DMS53 treated with DMSO at 0.1 percent for 48 hours (cell line): Measurements from ENCODE around the gene OIP5.
"Not testable (repeated sequence)": the region's sequence is repeated elsewhere in the genome, so short reads cannot be mapped to it uniquely, and the experiment has no call there.

ENCODE experiments used
- DNase-seq: peaks from one replicate; lab custom pipeline; 2025; ENCODE audit not compliant: unreplicated experiment; lab: John Stamatoyannopoulos, UW

The OIP5 gene

GRCh38 chr15:41304149-41304770 lies 28.1 kb downstream of the OIP5 start:
- no peak for DNase-seq

GRCh38 chr15:41301587-41301986 lies 30.8 kb downstream of the OIP5 start:
- no peak for DNase-seq

DNA sequence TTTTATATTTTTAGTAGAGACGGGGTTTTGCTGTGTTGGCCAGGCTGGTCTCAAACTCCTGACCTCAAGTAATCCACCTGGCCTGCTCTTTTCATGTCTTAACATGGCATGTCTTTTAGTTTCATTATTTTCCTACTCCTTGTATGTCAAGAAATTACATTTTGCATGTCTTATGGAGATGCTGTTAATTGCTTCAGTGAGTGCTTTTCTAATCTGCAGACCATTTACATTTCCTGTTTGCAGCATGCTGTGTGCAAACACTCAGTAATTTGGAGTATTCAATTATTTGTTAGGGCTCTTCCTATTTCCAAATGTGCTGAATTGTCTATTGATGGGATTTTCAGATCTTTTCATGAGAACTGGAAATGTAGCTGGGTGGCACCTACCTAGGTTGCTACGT lies 31.3 kb downstream of the OIP5 start:
- not testable (repeated sequence) for DNase-seq

DNA sequence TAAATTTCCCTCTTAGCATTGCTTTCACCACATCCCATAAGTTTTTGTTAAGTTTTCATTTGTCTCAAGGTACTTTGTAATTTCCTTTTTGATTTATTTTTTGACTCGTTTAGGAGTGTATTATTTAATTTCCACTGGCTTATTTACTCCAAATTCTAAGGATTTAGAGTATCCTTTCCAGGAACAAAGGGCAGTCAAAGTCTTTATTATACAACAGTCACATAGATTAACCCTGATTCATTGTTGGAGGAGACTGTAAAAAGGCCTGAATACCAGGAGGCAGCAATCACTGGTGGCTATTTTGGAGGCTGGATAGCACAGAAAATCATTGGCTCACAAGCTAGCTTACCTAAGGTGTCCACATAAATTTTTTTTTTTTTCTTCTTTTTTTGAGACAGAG lies 39.9 kb downstream of the OIP5 start:
- DNase-seq, result no peak

DNA sequence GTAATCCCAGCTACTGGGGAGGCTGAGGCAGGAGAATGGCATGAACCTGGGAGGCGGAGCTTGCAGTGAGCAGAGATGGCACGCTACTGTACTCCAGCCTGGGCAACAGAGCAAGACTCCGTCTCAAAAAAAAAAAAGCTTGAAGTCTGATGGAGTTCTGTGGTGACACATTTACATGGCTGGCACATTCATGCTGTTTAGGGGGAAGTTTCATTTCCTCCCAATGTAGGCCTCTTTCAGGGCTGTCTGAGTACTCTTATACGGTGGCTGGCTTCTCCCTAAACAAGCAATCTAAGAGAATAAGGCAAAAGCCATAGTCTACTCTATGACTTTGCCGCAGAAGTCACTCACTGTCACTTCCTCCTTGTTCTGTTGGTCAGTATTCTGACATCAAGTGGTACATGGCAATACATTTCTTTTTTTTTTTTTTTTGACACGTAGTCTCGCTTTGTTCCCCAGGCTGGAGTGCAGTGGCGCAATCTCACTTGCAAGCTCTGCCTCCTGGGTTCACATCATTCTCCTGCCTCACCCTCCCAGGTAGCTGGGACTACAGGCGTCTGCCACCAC lies 41.2 kb downstream of the OIP5 start:
- DNase-seq, result no peak

GRCh38 chr15:41289953-41290352 lies 42.4 kb downstream of the OIP5 start:
- DNase-seq, result no peak

- no peak for DNase-seq
These were observed 43.9 kb downstream of the OIP5 start for GRCh38 chr15:41288464-41288863.

DNA sequence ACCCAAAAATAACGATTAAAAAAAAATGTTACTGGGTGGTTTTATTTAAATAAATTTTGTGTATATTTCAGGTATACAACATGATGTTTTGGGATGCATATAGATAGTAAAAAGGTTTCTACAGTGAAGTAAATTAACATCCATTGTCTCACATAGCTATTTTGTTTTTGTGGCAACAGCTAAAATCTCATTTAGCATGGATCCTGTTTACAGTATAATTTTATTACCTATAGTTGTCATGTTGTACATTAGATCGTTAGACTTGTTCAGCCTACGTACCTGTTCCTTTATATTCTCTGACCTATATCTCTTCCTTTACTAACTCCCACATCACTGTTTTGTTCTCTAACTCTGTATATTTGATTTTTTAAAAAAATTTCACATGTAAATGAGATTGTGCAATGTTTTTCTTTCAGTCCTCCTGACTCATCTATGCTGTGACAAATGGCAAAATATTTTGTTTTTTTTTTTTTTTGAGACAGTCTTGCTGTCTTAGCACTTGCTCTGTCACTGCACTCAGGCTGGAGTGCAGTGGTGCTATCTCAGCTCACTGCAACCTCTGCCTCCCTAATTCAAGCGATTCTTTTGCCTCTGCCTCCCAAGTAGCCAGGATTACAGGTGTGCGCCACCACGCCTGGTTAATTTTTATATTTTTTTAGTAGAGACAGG lies 45.6 kb downstream of the OIP5 start:
- no peak for DNase-seq

- no peak for DNase-seq
These were observed 47.1 kb downstream of the OIP5 start for GRCh38 chr15:41285285-41285684.

GRCh38 chr15:41284427-41285177 lies 47.8 kb downstream of the OIP5 start:
- no peak for DNase-seq

DNA sequence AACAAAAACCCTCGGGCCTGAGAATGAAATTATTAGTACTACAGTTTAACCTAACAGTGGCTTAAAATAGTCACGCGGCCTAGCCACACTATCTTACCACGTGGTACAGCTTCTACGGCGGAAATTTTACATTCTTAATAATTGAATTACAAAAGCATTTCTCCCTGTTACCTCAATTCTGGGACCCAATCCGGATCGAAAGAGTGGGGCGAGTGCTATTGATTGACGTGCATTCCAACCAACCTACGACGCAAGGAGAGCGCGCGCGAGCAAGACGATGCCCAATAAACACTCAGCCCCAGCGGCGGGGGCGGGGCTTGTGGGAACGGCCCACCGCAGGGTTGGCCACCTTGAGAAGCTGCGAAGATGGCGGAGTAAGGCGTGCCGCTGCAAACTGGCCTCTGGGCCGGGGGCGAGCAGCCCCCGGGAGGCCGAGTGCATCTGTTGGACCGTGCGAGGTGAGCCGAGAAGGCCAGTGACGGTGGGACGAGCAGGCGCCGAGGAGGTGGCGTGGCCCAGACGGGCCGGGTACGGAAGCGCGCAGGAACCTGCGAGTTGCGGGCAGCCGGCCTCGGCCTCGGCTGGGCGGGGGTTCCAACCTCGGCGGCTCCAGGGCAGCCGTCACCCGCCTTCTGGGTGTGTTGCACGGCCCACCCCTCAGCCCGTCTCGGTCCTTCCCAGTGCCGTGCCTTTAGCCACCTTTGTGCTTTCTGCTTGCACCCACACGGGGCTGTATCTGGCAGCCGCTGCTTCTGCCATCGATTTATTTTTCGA lies 48.6 kb downstream of the OIP5 start:
- DNase-seq, result peak; percentile 91

DNA sequence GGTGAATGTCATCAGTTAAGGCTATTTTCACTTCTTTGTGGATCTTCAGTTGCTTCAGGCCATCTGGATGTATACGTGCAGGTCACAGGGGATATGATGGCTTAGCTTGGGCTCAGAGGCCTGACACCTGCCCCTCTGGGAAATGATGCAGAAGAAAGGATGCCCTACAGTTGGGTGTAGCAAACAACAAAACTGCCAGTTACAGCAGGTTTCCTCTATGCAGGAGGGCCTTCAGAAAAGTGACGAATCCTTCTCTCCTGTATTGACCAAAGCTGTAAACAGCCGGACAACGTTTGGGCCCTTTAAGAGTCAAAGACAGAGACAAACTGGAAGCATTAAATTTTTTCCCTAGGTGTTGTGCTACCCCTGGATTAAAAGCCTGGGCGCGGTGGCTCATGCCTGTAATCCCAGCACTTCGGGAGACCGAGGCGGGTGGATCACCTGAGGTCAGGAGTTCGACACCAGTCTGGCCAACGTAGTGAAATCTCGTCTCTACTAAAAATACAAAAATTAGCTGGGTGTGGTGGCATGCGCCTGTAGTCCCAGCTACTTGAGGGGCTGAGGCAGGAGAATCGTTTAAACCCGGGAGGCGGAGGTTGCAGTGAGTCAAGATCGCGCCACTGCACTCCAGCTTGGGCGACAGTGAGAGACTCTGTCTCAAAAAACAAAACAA lies 49.3 kb downstream of the OIP5 start:
- DNase-seq, result peak; percentile 9

- DNase-seq, result not testable (repeated sequence)
These were observed 50.0 kb downstream of the OIP5 start for GRCh38 chr15:41282436-41282835.

- no peak for DNase-seq
These were observed 51.2 kb downstream of the OIP5 start for GRCh38 chr15:41281236-41281635.

- no peak for DNase-seq
These were observed 52.7 kb downstream of the OIP5 start for GRCh38 chr15:41279535-41280283.

DNA sequence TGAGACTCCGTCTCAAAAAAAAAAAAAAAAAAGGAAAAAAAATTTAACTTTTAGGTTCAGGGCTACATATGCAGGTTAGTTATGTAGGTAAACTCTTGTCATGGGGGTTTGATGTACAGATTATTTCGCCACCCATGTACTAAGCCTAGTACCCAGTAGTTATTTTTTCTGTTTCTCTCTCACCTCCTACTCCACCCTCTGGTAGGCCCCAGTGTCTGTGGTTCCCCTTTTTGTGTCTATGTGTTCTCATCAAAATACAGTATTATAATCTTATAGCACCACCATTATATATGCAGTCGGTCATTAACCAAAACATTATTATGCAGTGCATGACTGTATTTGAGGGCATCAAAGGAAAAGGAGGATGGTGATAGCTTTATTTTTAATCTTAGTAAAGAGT lies 54.1 kb downstream of the OIP5 start:
- DNase-seq, result no peak

GRCh38 chr15:41276831-41277230 lies 55.6 kb downstream of the OIP5 start:
- no peak for DNase-seq

- no peak for DNase-seq
These were observed 62.5 kb downstream of the OIP5 start for GRCh38 chr15:41269887-41270286.

DNA sequence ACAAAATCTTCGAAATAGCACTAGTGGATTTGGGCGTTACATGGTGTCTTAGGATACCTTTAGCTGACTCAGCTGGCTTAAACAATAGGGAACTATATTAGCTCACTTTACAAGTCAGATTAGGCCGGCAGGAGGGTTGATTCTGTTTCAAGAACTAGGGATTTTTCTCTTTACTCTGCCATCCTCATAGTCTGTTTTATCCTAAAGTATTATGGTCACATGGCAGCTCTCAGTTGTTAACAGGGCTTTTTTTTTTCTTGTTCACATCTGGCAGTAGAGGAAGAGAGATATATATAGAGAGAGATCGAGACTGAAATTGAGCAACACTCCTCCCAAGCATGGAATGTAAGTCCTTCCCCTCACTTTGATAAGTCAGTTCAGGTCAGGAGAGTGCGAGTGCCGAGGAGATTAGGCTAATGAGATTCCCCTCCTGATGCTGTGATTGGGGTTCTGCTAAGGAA lies 68.5 kb downstream of the OIP5 start:
- no peak for DNase-seq

DNA sequence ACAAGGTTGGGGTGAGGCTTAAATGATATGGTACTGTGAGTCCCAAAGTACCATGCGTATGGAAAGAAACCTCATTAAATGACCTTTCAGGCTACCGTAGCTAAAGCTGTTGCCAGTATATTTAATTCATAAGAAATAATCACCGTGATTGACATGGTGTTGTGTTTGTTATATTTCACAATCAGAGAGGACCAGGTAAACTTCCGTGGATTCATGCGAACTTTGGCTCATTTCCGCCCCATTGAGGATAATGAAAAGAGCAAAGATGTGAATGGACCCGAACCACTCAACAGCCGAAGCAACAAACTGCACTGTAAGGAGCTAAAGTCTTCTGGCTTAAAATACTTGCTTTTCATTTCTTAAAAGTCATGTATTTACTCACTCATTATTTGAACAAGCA lies 69.8 kb downstream of the OIP5 start:
- no peak for DNase-seq
